ENCODE measurements around the gene UGT2A2.

GRCh38 chr4:69568787-69569186 is 70.7 kb downstream of the UGT2A2 start:
- no peak for TF ChIP-seq CTCF (conservative IDR thresholded peaks at IDR 0.05 in 1 of 2, IDR thresholded peaks at IDR 0.05 in 1 of 2; ENCODE audit: extremely low read depth in 1 of 2, insufficient read depth in 1 of 2, low read depth in 1 of 2, low read length in 2 of 2)
- no peak for TF ChIP-seq EZH2 (IDR thresholded peaks at IDR 0.05; ENCODE audit: borderline replicate concordance, low read length)

All from mammary epithelial cell (primary cell).